HG03064 (cell line): ENCODE measurements around the gene BPIFA2.

ENCODE experiments used
- ATAC-seq: cut with Tn5 transposase; IDR thresholded peaks from one replicate; pipeline ENCODE4 v1.9.1; 2021; ENCODE audit warnings: low read depth; ENCODE audit not compliant: unreplicated experiment

BPIFA2 gene

DNA sequence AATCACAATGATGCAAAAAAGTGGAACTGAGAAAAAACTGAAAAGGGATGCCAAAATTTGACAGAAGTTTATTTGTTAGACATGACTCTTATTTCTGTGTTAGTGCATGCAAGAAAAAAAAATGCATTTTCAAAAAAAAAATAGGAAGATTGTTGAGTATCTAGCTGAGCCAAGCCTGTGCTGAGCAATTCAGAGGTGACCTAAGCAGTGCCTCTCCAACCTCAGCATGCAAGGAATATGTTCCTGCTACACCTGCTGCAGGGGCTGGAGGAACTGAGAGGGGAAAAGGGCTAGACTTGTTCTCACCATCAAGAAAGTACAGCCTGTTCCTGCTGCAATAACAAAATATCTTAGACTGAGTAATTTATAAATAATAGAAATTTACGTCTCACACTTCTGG is 24.0 kb downstream of the BPIFA2 start:
- no peak for ATAC-seq

DNA sequence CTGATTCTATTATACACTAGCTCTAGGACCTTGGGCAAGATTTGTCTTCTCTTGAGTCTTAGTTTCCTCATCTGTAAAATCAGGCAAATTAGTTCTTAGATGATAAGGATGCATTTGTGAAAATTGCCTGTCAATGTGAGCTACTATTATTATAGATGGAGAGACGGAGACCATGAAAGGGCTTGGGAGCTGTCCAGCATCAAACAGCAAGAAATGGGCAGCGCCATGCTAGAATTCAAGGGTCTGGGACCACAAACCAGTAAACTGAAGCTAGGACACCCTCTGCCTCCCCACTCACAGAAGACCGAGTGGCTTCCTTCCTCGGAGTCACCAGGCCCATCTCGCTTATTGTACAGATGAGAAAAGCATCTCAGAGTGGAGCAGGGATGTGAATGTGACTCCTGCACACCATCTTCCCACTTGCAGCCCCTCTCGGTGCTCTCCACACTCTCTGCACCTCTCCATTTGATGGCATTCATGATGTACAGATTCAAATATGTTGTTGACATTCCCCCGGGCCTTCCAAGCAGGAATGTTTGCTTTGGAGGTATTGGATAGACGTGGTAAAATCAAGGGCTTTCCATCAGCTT is 25.0 kb downstream of the BPIFA2 start:
- no peak for ATAC-seq

GRCh38 chr20:33199026-33199425 is 31.1 kb downstream of the BPIFA2 start:
- ATAC-seq, result no peak

- ATAC-seq, result no peak
Observed at GRCh38 chr20:33202451-33202850, 34.5 kb downstream of the BPIFA2 start.

- no peak for ATAC-seq
Observed at GRCh38 chr20:33203444-33203843, 35.5 kb downstream of the BPIFA2 start.

GRCh38 chr20:33209789-33210188 is 41.8 kb downstream of the BPIFA2 start:
- ATAC-seq, result no peak

- no peak for ATAC-seq
Observed at GRCh38 chr20:33210371-33210770, 42.4 kb downstream of the BPIFA2 start.

DNA sequence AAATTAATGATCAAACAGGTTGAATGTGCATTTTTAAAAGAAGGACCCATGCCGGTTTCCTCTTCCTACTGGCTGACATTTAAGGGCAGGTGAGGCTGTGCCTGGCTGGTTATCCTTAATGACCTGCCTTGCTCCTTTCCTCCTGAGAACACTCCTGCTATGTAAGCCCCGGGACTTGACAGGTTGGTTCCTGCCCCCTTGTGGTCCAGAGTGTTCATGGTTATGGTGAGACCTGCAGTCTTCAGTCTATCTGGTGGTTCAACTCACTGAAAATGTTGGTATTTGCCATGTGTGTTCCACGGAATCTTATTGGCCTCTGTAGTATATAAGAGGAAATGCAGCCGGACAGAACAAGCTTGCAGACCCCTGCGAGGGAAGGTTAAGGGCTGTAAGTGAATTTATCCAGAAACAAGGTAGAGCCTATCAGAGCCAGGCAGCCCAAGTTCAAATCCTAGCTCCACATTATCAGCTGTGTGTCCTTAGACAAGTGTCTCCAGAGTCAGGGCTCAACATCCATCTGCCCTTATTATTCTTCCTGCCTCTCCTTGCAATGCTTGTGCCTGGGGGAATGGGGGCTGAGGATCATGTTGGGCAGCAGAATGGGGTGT is 44.0 kb downstream of the BPIFA2 start:
- no peak for ATAC-seq

- no peak for ATAC-seq
Observed at GRCh38 chr20:33217052-33217451, 49.1 kb downstream of the BPIFA2 start, which contains the start of gene BPIFA3. Gene BPIFA3, plus strand, starts transcription at chr20:33217352. Its CDS starts 185 bp downstream, at chr20:33217537.

- ATAC-seq, result no peak
Observed at GRCh38 chr20:33224399-33224798, 56.4 kb downstream of the BPIFA2 start.

- ATAC-seq, result no peak
Observed at GRCh38 chr20:33229843-33230242, 61.9 kb downstream of the BPIFA2 start.
